ENCODE measurements around the gene SMYD1.

- TF ChIP-seq CTCF (IDR thresholded peaks at IDR 0.05) = no peak
- no peak for TF ChIP-seq POLR2AphosphoS5 (IDR thresholded peaks at IDR 0.05)
- no peak for TF ChIP-seq POLR2A (IDR thresholded peaks at IDR 0.05)
- no peak for TF ChIP-seq EP300 (IDR thresholded peaks at IDR 0.05)
These were observed 79.0 kb downstream of the SMYD1 start for GRCh38 chr2:88146590-88146989.
